A549 (cell line): Measurements from ENCODE around the gene ECM1. TPM values are rescaled to one million over a fixed set of nuclear protein-coding genes. Genes with fewer than 3 reads are reported as not detected.

ENCODE experiments used
- ATAC-seq, 2 experiments: fragments of 200-7000 bp in 1 of 2; fragments of >200 bp in 1 of 2; cut with Nextera tagmentation in 1 of 2; cut with Tn5 transposase in 1 of 2; 3 replicates each; pipeline versions ENCODE4 v1.8.0 to v1.9.1; 2018 to 2020; ENCODE audit warnings: mild to moderate bottlenecking in 1 of 2, moderate library complexity in 1 of 2
- CTCF ChIA-PET: fragments of 300-600 bp; sonication (Branson Sonifier 250); formaldehyde crosslinking; extraction: SDS; loops from one replicate; lab custom pipeline; 2021; ENCODE audit warnings: antibody characterized with exemption, inconsistent platforms; lab: Yijun Ruan, JAX
- POLR2A ChIA-PET: fragments of 350-600 bp; formaldehyde crosslinking; extraction: SDS; loops from one replicate; lab custom pipeline; 2021; ENCODE audit warnings: antibody characterized with exemption, inconsistent platforms; lab: Yijun Ruan, JAX
- DNase-seq, 2 experiments: peaks; one replicate each; pipeline versions ENCODE4 v3.0.0 to v3.0.0-alpha.2; 2011 to 2016; ENCODE audit warnings: low read depth in 1 of 2, low spot score in 1 of 2
- FAIRE-seq: peaks from 2 replicates; lab custom pipeline; 2011; peaks lifted over from hg19 to GRCh38; lab: Jason Lieb, UNC
- H3K27ac ChIP-seq, 2 experiments: fragments of >200 bp; sonication (Bioruptor Twin); formaldehyde crosslinking; 3 replicates each; pipeline ENCODE4 v1.5.1; 2016 to 2017
- H3K4me1 ChIP-seq: fragments of >200 bp; sonication (Bioruptor Twin); formaldehyde crosslinking; 3 replicates; pipeline ENCODE4 v1.6.1; 2016
- H3K4me2 ChIP-seq: fragments of >200 bp; sonication (Bioruptor Twin); formaldehyde crosslinking; 3 replicates; pipeline ENCODE4 v1.6.1; 2016
- H3K4me3 ChIP-seq: fragments of >200 bp; sonication (Bioruptor Twin); formaldehyde crosslinking; 3 replicates; pipeline ENCODE4 v1.5.1; 2016
- H3K9me3 ChIP-seq: fragments of >200 bp; sonication (Bioruptor Twin); formaldehyde crosslinking; 3 replicates; pipeline ENCODE4 v1.6.1; 2016
- E2F6 ChIP-seq: IDR thresholded peaks from 2 replicates; pipeline ENCODE4 v1.6.1; 2012; ENCODE audit warnings: low read depth, borderline replicate concordance
- ESRRA ChIP-seq: fragments of 150-350 bp; IDR thresholded peaks from 2 replicates; pipeline ENCODE4 v1.6.1; 2014; ENCODE audit warnings: mild to moderate bottlenecking, low read length, borderline replicate concordance
- HDAC2 ChIP-seq: fragments of 200-600 bp; sonication (generic); IDR thresholded peaks from 2 replicates; pipeline ENCODE4 v1.6.1; 2016
- HOXA7 ChIP-seq: fragments of 250-450 bp; sonication (Bioruptor Pico); IDR thresholded peaks from 2 replicates; pipeline ENCODE4 v1.5.0; 2020; ENCODE audit warnings: mild to moderate bottlenecking, moderate library complexity
- KDM1A ChIP-seq: fragments of 200-600 bp; sonication (generic); IDR thresholded peaks from 2 replicates; pipeline ENCODE4 v1.6.1; 2016; ENCODE audit warnings: low read depth, mild to moderate bottlenecking
- MYC ChIP-seq: IDR thresholded peaks from 2 replicates; pipeline ENCODE4 v1.6.1; 2012; ENCODE audit warnings: mild to moderate bottlenecking, inconsistent platforms, low read length, improper control_type of control experiment, borderline replicate concordance
- NFE2L2 ChIP-seq: fragments of 150-350 bp; conservative IDR thresholded peaks from 2 replicates; pipeline ENCODE4 v1.6.1; 2014; ENCODE audit warnings: low read length
- NPAS2 ChIP-seq: fragments of 250-450 bp; sonication (Bioruptor Pico); IDR thresholded peaks from 2 replicates; pipeline ENCODE4 v1.8.0; 2022; ENCODE audit warnings: mild to moderate bottlenecking, moderate library complexity, borderline replicate concordance
- POLR2AphosphoS2 ChIP-seq: conservative IDR thresholded peaks from 2 replicates; pipeline ENCODE4 v1.6.1; 2012; ENCODE audit warnings: low read length, improper control_type of control experiment, inconsistent platforms
- RAD21 ChIP-seq, 2 experiments: fragments of >200 bp in 1 of 2; sonication (Bioruptor Twin) in 1 of 2; formaldehyde crosslinking in 1 of 2; IDR thresholded peaks in 1 of 2; conservative IDR thresholded peaks in 1 of 2; 2 replicates in 1 of 2; 3 replicates in 1 of 2; pipeline ENCODE4 v1.6.1; 2012 to 2018; ENCODE audit warnings: inconsistent platforms in 1 of 2
- RCOR1 ChIP-seq: fragments of 150-350 bp; IDR thresholded peaks from 2 replicates; pipeline ENCODE4 v1.6.1; 2014; ENCODE audit warnings: antibody characterized with exemption, low read length, low read depth
- REST ChIP-seq: fragments of 200-600 bp; sonication (generic); IDR thresholded peaks from 2 replicates; pipeline ENCODE4 v1.6.1; 2016; ENCODE audit warnings: antibody characterized with exemption, mild to moderate bottlenecking, moderate library complexity
- SMC3 ChIP-seq: fragments of >200 bp; sonication (Bioruptor Twin); formaldehyde crosslinking; IDR thresholded peaks from 3 replicates; pipeline ENCODE4 v1.6.1; 2018; ENCODE audit warnings: inconsistent platforms
- ZC3H11A ChIP-seq: fragments of 450-650 bp; IDR thresholded peaks from 2 replicates; pipeline ENCODE4 v1.6.1; 2014; ENCODE audit warnings: antibody characterized with exemption, mild to moderate bottlenecking
- ZFP36 ChIP-seq: fragments of 450-650 bp; IDR thresholded peaks from 2 replicates; pipeline ENCODE4 v1.6.1; 2014; ENCODE audit warnings: borderline replicate concordance; ENCODE audit not compliant: partially characterized antibody
- ZNF302 ChIP-seq: fragments of 250-450 bp; sonication (Bioruptor Pico); IDR thresholded peaks from 2 replicates; pipeline ENCODE4 v1.9.0; 2021; ENCODE audit warnings: inconsistent platforms, mild to moderate bottlenecking, moderate library complexity
- ZSCAN20 ChIP-seq: fragments of 250-450 bp; sonication (Bioruptor Pico); IDR thresholded peaks from 2 replicates; pipeline ENCODE4 v1.8.0; 2022; ENCODE audit warnings: mild to moderate bottlenecking, moderate library complexity
- WGBS: methylation state at CpG from one replicate; pipeline ENCODE4 v1.1.6; 2017; ENCODE audit errors: missing lambda C conversion rate; 5-methylcytosine and 5-hydroxymethylcytosine counted together
- polyA plus RNA-seq, 4 experiments: library from polyadenylated mRNA; depleted of rRNA in 3 of 4; stranded (reverse); fragments of >200 nt; fragmentation: RNase III in 1 of 4; extraction: RNeasy Plus Mini Kit Qiagen cat#74134 plus additional on column Dnase treatment in 1 of 4; gene quantifications; 2 replicates in 3 of 4; 3 replicates in 1 of 4; pipeline ENCODE4 v1.2.3, GENCODE V29; 2011 to 2017
- TF ChIP-seq, protein P1 (sequence below): fragments of 250-450 bp; sonication (Bioruptor Pico); IDR thresholded peaks from 2 replicates; pipeline ENCODE4 v1.5.0; 2021; ENCODE audit warnings: mild to moderate bottlenecking, moderate library complexity, borderline replicate concordance

The ECM1 gene
- polyA plus RNA-seq, 2 of the 4 experiments (the other 2 are of a cell fraction) = 0.88 to 1.0 TPM

- TF ChIP-seq NPAS2 (no peak), E2F6 (no peak), POLR2AphosphoS2 (no peak), NFE2L2 (no peak), ESRRA (no peak), ZFP36 (no peak), REST (no peak), ZC3H11A (no peak), HOXA7 (CRISPR knock-in tag) (no peak), ZNF302 (no peak), HDAC2 (no peak), SMC3 (no peak), MYC (no peak), KDM1A (no peak)
- TF ChIP-seq, protein P1, sequence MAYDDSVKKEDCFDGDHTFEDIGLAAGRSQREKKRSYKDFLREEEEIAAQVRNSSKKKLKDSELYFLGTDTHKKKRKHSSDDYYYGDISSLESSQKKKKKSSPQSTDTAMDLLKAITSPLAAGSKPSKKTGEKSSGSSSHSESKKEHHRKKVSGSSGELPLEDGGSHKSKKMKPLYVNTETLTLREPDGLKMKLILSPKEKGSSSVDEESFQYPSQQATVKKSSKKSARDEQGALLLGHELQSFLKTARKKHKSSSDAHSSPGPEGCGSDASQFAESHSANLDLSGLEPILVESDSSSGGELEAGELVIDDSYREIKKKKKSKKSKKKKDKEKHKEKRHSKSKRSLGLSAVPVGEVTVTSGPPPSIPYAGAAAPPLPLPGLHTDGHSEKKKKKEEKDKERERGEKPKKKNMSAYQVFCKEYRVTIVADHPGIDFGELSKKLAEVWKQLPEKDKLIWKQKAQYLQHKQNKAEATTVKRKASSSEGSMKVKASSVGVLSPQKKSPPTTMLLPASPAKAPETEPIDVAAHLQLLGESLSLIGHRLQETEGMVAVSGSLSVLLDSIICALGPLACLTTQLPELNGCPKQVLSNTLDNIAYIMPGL (CRISPR knock-in tag) = no peak
- CTCF ChIA-PET = interaction anchor here (0.5 to 12.4 kb wide), 14 partner anchors 9 to 127 kb away, joined by 3 to 114 read pairs (median 4); partner anchors contain the start of gene TARS2
- POLR2A ChIA-PET = interaction anchor here (0.5 to 2.3 kb wide), 12 partner anchors 11 to 235 kb away, joined by 3 to 17 read pairs (median 4); partner anchors contain the start of genes MCL1, RPRD2 and TARS2
- Histone ChIP-seq H3K4me1 (0 out of 3 replicates have a peak, but pooled peaks cover 17% of the 10 kb centered on the region), H3K9me3 (no peaks in the 10 kb centered on the region), H3K4me2 (peak overlapping the region; percentile 91), H3K27ac (peak overlapping the region; percentile 76 to 94), H3K4me3 (peak overlapping the region; percentile 50)
- WGBS = under 1% methylated on average over 19 of the region's 19 CpGs
- no peak for DNase-seq
- ATAC-seq = peak; percentile 33 to 42
- FAIRE-seq = no peak
Measured at GRCh38 chr1:150516050-150516591, 8.2 kb downstream of the ECM1 start.

DNA sequence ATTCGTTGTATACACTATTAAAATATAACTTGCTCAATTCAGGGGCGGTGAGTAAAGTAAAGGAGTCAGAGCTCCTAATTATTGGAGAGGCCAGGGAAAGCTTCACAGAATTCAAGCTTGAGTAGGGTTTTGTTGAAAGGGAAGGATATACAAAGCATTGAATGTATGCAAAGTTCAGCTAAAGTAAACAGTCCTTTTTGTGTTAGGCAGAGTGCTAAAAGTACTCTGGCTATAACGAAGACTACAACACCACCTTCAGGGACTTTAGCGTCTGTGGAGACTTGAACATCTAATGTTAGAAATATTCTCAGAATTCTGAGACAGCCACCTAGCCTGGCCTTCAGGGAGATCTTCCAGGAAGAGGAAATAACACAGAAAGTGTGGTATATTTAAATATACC lies 8.7 kb downstream of the ECM1 start:
- Histone ChIP-seq H3K9me3 (no peaks in the 10 kb centered on the region), H3K27ac (peak overlapping the region; percentile 76 to 94), H3K4me2 (peak overlapping the region; percentile 91), H3K4me3 (peak overlapping the region; percentile 50), H3K4me1 (0 out of 3 replicates have a peak, but pooled peaks cover 17% of the 10 kb centered on the region)
- FAIRE-seq (no peak), ATAC-seq (no peak), DNase-seq (peak in 1 of 2 experiments; percentile 36)
- CTCF ChIA-PET = interaction anchor here (0.7 to 12.4 kb wide), 10 partner anchors 8 to 337 kb away, joined by 3 to 114 read pairs (median 5); partner anchors contain the start of gene TARS2
- WGBS = 25% methylated on average over 4 of the region's 4 CpGs
- POLR2A ChIA-PET = interaction anchor here (0.5 to 2.3 kb wide), 6 partner anchors 29 to 235 kb away, joined by 3 to 17 read pairs (median 4); partner anchors contain the start of genes RPRD2 and TARS2
- 0 out of 5 replicates have a peak, but pooled peaks of 1 of the 2 experiments have one; percentile 25 for TF ChIP-seq RAD21 (conservative IDR thresholded peaks at IDR 0.05 in 1 of 2, IDR thresholded peaks at IDR 0.05 in 1 of 2)
- TF ChIP-seq ZSCAN20 (CRISPR knock-in tag) = no peak
- TF ChIP-seq RCOR1 = no peak
